ENCODE measurements around the gene ANAPC5. TPM values are rescaled to one million over a fixed set of nuclear protein-coding genes. Genes with fewer than 3 reads are reported as not detected.
"Not testable (repeated sequence)": the region's sequence is repeated elsewhere in the genome, so short reads cannot be mapped to it uniquely, and the experiment has no call there.

ANAPC5 gene
- total RNA-seq, 1 donor from 2014 or later: 101 TPM

- TF ChIP-seq, protein P1, sequence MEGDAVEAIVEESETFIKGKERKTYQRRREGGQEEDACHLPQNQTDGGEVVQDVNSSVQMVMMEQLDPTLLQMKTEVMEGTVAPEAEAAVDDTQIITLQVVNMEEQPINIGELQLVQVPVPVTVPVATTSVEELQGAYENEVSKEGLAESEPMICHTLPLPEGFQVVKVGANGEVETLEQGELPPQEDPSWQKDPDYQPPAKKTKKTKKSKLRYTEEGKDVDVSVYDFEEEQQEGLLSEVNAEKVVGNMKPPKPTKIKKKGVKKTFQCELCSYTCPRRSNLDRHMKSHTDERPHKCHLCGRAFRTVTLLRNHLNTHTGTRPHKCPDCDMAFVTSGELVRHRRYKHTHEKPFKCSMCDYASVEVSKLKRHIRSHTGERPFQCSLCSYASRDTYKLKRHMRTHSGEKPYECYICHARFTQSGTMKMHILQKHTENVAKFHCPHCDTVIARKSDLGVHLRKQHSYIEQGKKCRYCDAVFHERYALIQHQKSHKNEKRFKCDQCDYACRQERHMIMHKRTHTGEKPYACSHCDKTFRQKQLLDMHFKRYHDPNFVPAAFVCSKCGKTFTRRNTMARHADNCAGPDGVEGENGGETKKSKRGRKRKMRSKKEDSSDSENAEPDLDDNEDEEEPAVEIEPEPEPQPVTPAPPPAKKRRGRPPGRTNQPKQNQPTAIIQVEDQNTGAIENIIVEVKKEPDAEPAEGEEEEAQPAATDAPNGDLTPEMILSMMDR (conservative IDR thresholded peaks at IDR 0.05): no peak
- no peak for DNase-seq (ENCODE audit: extremely low spot score, unreplicated experiment)
- no peaks in the 10 kb centered on the region for H3K4me1 Mint-ChIP-seq (ENCODE audit: unreplicated experiment)
- H3K4me3 Mint-ChIP-seq: no peak overlapping the region
- peaks cover 24% of the 10 kb centered on the region for H3K36me3 Mint-ChIP-seq
- H3K9me3 Mint-ChIP-seq: no peaks in the 10 kb centered on the region
- no peak overlapping the region for H3K27ac Mint-ChIP-seq
- no peaks in the 10 kb centered on the region for H3K27me3 Mint-ChIP-seq
Measured at GRCh38 chr12:121325922-121326396, 26.3 kb downstream of the ANAPC5 start.

DNA sequence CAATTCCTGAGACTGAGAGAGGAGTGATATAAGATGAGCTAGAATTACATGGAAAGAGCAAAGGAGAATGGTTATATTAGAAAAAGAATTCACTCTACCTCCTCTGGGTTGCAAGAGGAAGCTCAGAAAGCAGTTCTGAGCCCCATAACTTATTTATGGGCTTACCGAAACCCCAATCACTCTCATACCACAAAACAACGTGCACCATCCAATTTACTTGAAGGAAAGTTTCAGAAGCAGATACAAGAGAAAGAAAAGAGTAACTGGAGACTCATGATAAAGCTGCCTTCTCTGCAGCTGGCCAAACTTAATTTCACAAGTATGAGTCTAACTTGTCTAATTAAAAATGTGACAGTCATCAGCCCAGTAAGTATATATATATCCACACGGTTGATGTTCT, 28.3 kb downstream of the ANAPC5 start:
- Mint-ChIP-seq H3K27me3 (no peaks in the 10 kb centered on the region), H3K9me3 (no peaks in the 10 kb centered on the region), H3K4me3 (no peak overlapping the region), H3K36me3 (peaks cover 17% of the 10 kb centered on the region), H3K27ac (no peak overlapping the region), H3K4me1 (ENCODE audit: unreplicated experiment) (no peaks in the 10 kb centered on the region)
- TF ChIP-seq, protein P1 (conservative IDR thresholded peaks at IDR 0.05): no peak
- DNase-seq (ENCODE audit: extremely low spot score, unreplicated experiment): no peak

DNA sequence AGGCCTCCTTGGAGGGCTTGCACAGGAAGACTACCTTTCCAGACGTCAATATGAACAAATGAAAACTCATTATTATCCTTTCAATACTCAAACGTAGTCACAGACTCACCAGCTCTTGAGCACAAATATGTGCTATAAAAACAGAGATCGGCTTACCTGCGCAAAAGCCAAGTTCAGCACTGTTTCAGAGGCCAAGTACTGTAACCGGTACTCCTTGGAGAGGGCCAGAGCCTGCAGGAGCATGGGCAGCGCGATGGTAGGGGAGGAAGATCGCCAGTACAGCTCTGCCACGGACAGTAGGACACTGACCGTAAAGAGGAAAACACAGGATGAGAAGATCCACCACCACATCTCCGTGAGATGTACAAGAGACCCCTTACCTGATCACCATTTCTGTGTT, 34.1 kb downstream of the ANAPC5 start:
- TF ChIP-seq, protein P1 (conservative IDR thresholded peaks at IDR 0.05): no peak
- Mint-ChIP-seq H3K4me3 (no peak overlapping the region), H3K9me3 (no peaks in the 10 kb centered on the region), H3K4me1 (ENCODE audit: unreplicated experiment) (no peaks in the 10 kb centered on the region), H3K27ac (no peak overlapping the region), H3K27me3 (no peaks in the 10 kb centered on the region), H3K36me3 (peaks cover 25% of the 10 kb centered on the region)
- DNase-seq (ENCODE audit: extremely low spot score, unreplicated experiment): no peak

DNA sequence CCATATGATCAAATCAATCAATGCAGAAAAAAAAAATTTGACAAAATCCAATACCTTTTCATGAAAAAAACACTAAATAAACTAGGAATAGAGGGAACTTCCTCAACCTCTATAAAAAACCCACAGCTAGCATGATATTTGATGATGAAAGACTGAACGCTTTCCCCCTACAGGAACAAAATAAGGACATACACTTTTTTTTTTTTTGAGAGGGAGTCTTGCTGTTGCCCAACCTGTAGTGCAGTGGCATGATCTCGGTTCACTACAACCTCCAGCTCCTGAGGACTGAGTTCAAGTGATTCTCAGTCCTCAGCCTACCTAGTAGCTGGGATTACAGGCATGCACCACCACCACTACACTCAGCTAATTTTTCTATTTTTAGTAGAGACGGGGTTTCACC, 37.8 kb downstream of the ANAPC5 start:
- peaks cover 40% of the 10 kb centered on the region for H3K36me3 Mint-ChIP-seq
- no peaks in the 10 kb centered on the region for H3K27me3 Mint-ChIP-seq
- no peaks in the 10 kb centered on the region for H3K9me3 Mint-ChIP-seq
- no peaks in the 10 kb centered on the region for H3K4me1 Mint-ChIP-seq (ENCODE audit: unreplicated experiment)
- TF ChIP-seq, protein P1 (conservative IDR thresholded peaks at IDR 0.05): no peak
- H3K4me3 Mint-ChIP-seq: no peak overlapping the region
- no peak overlapping the region for H3K27ac Mint-ChIP-seq
- DNase-seq (ENCODE audit: extremely low spot score, unreplicated experiment): no peak

DNA sequence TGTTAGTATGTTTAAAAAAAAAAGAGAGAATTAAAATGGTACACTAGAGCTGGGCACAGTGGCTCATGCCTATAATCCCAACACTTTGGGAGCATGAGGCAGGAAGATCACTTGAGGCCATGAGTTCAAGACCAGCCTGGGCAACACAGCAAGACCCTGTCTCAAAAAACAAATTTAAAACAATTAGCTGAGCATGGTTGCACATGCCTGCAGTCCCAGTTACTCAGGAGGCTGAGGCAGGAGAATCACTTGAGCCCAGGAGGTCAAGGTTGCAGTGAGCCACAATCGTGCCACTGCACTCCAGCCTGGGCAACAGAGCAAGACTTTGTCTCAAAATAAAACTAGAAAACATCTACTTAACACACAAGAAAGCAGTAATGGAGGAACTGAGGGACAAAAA, 42.0 kb downstream of the ANAPC5 start:
- H3K9me3 Mint-ChIP-seq; H3K4me1 Mint-ChIP-seq (ENCODE audit: unreplicated experiment); H3K27ac Mint-ChIP-seq; DNase-seq (ENCODE audit: extremely low spot score, unreplicated experiment); H3K4me3 Mint-ChIP-seq; H3K27me3 Mint-ChIP-seq: not testable (repeated sequence)
- H3K36me3 Mint-ChIP-seq: peaks cover 31% of the 10 kb centered on the region

DNA sequence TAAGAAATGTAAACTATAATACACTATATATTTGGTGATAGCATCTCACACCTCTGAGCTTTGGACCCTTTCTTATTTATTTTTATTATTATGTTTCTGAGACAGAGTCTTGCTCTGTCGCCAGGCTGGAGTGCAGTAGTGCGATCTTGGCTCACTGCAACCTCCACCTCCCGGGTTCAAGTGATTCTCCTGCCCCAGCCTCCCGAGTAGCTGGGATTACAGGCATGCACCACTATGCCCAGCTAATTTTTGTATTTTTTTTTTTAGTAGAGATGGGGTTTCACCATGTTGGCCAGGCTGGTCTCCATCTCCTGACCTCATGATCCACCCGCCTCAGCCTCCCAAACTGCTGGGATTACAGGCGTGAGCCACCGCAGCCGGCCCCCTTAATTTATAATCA, 44.8 kb downstream of the ANAPC5 start:
- DNase-seq (ENCODE audit: extremely low spot score, unreplicated experiment); H3K4me3 Mint-ChIP-seq; H3K27ac Mint-ChIP-seq; H3K9me3 Mint-ChIP-seq; H3K4me1 Mint-ChIP-seq (ENCODE audit: unreplicated experiment); H3K27me3 Mint-ChIP-seq: not testable (repeated sequence)
- peaks cover 26% of the 10 kb centered on the region for H3K36me3 Mint-ChIP-seq

DNA sequence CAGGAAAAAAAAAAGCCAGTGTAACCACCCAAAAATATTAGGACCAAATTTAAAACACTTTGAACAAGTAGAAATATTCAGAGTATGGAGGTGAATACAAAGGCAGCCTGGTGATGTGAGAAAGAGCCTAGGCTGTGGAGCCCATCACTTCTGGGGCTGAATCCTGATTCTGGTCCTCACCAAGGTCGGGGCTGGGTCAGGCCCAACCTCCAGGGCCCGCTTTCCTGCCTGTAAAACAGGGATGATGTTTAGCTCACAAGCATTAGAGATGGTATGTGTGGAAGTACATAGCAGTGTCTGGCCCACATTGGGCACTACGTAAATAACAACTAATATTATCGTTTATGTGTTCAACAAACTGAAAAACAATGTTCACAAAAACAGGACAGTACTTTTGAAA, 47.9 kb downstream of the ANAPC5 start:
- Mint-ChIP-seq H3K27me3 (no peaks in the 10 kb centered on the region), H3K27ac (no peak overlapping the region), H3K36me3 (peaks cover 10% of the 10 kb centered on the region), H3K4me1 (ENCODE audit: unreplicated experiment) (peaks cover 12% of the 10 kb centered on the region), H3K9me3 (no peaks in the 10 kb centered on the region), H3K4me3 (no peak overlapping the region)
- TF ChIP-seq, protein P1 (conservative IDR thresholded peaks at IDR 0.05): no peak
- no peak for DNase-seq (ENCODE audit: extremely low spot score, unreplicated experiment)

All from type B pancreatic cell (in vitro differentiated cells).